ENCODE data around the gene ZFP62. TPM values are rescaled to one million over a fixed set of nuclear protein-coding genes. Genes with fewer than 3 reads are reported as not detected.
"Not testable (repeated sequence)": the region's sequence is repeated elsewhere in the genome, so short reads cannot be mapped to it uniquely, and the experiment has no call there.

ZFP62 gene
- total RNA-seq, 1 donor from 2014 or later = 9.1 TPM

DNA sequence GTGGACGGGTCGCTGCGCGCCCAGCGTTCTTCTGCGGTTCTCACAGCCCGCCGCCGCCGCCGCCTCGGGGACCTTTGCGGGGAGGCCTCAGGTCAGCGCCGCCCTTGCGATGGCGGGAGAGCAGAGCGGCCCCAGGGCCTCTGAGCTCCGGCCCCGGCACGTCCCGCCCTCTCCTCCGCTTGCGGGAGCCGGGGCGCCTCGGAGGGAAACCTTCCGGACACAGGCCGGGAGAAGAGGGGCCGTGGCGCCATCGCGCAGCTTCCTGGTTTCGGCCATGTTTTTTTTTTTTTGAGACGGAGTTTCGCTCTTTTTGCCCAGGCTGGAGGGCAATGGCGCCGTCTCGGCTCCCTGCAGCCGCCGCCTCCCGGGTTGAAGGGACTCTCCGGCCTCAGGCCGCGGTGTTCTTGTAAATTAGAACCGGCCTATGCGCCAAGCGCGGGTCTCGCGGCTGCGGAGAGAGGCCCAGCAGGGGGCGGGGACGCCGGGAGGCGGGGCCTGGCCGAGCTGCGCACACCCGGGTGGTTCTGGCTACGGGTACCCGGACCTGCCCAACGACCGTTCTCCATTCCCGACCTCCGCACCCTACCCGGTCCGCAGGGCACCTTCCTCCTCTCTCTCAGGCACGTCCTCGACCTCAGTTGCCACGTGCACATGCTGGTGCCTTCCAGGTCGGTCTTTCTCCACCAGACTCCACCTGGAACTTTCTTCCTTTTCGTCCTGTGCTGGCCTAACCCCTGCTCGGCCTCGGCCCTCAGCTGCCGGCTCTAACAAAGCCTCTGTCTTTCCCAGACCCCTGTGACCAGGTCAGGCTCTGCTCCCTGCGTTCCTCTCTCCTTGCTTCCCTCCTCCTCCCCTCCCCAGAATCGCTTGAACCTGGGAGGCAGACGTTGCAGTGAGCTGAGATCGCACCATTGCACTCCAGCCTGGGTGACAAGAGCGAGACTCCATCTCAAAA lies 29.7 kb downstream of the ZFP62 start:
- peak; percentile 96 for DNase-seq (ENCODE audit: low spot score)

GRCh38 chr5:180830253-180831138 lies 30.6 kb downstream of the ZFP62 start:
- no peak for DNase-seq (ENCODE audit: low spot score)

DNA sequence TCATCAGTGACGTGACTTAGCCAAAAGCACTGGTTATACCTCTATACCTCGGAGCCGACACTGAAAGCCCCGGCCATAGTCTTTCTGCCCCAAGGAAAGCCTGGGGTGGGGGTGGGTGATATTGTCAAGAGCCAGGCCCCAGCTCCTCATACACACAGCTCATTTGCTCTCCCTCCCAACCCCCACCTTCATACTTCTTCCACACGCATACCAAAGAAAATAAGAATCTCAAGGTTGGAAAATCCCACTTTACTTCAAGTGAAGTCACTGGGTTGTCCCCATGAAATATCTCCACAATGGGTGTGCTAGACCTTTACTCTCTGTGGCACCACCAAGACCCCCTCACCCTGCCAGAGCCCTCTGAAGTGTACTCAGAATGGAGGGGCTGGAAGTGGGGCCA lies 31.4 kb downstream of the ZFP62 start:
- no peak for DNase-seq (ENCODE audit: low spot score)

DNA sequence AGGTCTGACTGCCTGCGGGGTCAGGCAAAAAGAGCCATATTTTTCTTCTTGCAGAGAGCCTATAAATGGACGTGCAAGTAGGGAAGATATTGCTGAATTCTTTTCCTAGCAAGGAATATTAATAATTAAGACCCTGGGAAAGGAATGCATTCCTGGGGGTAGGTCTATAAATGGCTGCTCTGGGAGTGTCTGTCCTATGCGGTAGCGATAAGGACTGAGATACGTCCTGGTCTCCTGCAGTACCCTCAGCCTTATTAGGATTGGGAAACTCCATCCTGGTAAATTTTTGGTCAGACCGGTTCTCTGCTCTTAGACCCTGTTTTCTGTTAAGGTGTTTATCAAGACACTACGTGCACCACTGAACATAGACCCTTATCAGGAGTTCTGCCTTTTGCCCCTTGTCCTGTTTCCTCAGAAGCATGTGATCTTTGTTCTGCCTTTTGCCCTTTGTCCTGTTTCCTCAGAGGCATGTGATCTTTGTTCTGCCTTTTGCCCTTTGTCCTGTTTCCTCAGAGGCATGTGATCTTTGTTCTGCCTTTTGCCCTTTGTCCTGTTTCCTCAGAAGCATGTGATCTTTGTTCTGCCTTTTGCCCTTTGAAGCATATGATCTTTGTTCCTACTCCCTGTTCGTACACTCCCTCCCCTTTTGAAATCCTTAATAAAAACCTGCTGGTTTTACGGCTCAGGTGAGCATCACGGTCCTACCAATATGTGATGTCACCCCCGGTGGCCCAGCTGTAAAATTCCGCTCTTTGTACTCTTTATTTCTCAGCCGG lies 32.1 kb downstream of the ZFP62 start:
- not testable (repeated sequence) for DNase-seq (ENCODE audit: low spot score)

DNA sequence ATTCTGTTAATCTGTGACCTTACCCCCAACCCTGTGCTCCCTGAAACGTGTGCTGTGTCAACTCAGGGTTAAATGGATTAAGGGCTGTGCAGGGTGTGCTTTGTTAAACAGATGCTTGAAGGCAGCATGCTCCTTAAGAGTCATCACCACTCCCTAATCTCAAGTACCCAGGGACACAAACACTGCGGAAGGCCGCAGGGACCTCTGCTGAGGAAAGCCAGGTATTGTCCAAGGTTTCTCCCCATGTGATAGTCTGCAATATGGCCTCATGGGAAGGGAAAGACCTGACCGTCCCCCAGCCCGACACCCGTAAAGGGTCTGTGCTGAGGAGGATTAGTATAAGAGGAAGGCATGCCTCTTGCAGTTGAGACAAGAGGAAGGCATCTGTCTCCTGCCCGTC lies 33.7 kb downstream of the ZFP62 start:
- not testable (repeated sequence) for DNase-seq (ENCODE audit: low spot score)

DNA sequence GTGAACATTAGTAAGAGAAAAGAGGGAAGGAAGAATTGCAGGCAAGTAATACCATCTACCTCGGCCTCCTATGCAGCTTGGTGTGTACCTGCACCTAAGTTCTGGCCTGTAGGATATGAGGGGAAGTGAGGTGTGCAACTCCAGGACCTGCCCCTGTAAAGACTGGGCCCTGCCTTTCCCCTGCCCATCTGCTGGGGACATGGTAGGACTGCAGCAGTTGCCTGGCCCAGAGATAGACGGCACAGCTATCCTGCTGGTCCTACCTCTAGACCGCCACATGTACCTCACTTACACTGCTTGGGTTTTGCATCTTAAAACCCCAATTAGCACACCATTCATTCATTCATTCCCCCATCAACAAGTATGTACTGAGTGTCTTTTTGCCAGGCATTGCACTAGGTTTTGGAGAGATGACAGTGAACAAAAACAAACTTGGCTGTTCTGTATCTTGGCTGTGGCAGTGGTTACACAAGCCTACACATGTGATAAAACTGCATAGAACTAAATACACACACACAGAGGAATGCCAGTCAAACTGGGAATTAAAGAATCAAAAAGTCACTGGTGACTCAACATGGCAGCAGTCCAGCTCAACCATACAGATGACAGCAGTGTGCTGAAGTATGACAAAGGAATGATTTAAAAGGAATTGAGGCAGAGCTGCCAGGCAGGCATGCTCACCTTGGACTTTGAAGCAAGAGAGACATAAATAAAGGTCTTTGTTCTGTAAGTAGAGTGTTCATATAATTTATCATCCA lies 35.1 kb downstream of the ZFP62 start:
- no peak for DNase-seq (ENCODE audit: low spot score)

DNA sequence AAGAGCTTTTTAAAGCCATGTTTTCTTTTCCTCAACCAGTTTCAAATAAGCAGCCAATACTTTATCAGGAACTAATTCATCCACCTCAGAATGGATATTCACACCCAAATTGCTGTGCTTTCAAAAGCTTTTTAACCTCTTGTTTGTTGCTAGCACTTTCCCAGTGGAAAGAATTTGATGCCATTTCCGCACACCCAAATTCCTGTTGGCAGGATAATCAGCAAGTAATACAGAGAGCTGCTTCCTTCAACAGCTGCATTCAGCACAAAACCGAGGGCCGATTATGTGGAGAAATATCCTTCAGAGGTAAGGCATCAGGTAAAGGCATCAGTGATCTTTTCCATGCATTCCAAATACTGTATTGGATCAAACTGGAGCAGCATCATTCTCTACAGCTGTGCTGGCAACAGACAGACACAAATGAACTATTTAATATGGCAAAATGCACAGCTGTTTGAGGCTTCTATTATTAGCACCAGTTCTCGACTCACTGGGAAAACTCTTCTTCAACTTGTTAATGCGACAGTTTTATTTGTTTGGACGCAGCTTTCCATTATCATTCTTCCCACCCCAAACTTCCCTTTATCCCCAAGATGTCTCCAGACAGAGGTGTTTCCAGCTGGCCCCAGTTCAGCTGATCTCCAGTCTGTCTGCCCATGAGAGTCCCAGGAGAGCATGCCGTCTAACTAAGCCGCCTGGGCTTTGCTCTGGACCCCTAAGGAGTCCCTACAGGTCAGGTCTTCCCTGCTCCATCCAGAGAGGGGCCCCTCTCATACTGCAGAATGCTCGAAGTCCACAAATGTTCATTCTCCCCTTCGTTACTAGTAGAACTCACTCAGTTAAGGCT lies 36.2 kb downstream of the ZFP62 start:
- no peak for DNase-seq (ENCODE audit: low spot score)

DNA sequence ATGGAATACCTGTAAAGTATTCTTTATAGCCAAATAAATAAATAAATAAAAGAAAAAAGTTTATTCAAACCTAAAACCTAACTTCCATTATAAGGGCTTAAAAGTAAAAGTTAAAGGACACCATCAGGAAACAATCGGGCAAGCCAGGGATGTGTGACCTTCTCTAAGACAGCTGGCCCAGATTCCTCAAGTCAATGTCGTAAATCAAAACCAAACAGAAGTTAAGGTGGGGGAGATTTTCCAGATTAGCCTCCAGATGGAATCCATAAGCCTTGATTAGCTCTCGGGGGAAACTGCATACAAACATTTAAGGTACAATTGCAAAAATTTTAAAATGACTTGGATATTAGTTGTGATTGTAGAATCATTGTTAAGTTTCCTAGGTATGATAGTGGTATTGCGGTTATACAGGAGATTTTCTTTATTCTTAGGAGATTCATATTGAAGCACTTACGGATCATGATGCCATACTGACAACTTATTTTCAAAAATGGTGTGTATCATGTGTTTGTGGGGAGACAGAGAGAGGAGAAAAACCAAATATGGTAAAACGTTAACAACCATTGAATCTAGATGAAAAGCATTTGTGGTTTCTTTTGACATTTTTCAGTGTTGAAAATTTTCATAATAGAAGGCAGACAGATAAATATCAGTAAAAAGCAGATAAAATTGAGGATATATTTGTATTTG lies 37.0 kb downstream of the ZFP62 start:
- DNase-seq (ENCODE audit: low spot score) = no peak

- no peak for DNase-seq (ENCODE audit: low spot score)
Observed at GRCh38 chr5:180823346-180823745, 37.7 kb downstream of the ZFP62 start.

DNA sequence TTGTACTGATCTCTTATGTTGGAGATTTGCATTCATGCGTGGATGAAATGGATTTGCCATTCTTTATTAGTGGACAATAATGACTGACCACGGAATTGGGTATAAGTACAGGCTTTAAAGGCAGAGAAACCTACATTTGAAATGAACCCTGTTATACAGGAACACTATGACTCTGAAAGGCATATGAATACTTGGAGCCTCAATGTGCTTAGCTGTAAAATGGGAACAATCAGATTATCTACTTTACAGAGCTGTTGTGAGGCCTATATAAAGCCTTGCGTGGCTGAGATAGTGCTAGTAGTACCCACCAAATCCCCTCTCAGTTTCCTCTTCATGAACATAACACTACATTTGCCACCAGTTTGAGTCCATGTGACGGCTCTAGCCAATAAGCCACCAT lies 39.5 kb downstream of the ZFP62 start:
- DNase-seq (ENCODE audit: low spot score) = no peak

DNA sequence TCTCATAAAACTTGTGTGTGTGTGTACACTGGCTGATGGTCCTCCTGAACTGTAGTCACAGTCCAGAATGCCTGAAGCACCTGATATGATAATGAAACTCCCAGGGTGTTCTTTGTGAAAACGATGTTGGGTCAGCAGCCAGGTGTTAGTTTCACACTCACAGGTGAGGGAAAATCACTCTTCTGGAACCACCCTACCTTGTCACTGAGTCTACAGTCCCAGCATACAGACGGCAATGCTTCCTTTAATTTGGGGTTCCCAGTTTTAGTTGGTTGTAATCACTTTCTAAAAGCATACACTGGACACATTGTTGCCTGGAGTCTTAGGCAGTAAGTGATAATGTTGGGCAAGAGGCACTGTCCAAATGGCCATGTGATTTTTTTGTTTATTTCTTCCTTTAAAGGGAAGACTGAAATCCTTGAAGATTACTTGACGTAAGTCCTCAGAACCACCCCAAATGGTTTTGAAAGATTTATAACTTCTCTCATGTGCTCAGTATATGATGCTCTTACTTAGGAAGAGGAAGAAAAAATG lies 40.2 kb downstream of the ZFP62 start:
- no peak for DNase-seq (ENCODE audit: low spot score)

- DNase-seq (ENCODE audit: low spot score) = no peak
Observed at GRCh38 chr5:180818677-180819341, 42.3 kb downstream of the ZFP62 start.

DNA sequence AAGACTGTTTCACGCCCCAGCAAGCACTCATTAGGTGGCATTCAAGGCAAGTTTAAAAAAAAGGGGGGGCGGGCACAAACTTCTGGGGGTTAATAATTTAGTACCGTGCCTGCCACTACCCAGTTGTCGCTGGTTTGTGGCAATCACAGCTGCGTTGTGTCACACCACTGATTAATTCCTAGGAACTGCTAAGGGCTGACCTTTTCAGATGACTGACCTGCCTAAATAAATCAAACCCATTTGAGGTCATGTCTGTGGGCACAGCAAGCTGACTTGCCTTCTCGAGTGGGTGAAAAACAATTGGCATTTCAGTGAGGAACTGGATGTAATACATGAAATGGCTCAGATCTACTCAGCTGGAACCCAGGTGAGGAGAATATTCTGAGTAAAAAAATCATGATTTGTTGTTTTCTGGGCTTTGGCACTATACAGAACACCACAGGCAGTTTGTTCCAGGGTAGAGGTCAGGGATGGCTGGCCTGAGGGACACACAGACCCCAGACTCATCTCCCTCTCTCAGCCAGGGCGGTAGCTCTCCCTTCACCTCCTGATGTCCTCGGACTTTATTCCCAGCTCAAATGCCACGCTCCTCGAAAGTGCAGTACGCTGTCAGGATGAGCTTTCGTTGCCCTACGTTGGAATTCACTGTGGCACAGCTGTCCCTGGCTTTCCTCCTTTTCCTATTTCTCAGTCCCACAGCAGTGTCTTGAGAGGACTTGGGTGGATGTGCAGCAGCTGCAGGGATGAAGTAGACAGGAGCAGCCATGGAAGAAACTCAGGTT lies 43.0 kb downstream of the ZFP62 start:
- no peak for DNase-seq (ENCODE audit: low spot score)

DNA sequence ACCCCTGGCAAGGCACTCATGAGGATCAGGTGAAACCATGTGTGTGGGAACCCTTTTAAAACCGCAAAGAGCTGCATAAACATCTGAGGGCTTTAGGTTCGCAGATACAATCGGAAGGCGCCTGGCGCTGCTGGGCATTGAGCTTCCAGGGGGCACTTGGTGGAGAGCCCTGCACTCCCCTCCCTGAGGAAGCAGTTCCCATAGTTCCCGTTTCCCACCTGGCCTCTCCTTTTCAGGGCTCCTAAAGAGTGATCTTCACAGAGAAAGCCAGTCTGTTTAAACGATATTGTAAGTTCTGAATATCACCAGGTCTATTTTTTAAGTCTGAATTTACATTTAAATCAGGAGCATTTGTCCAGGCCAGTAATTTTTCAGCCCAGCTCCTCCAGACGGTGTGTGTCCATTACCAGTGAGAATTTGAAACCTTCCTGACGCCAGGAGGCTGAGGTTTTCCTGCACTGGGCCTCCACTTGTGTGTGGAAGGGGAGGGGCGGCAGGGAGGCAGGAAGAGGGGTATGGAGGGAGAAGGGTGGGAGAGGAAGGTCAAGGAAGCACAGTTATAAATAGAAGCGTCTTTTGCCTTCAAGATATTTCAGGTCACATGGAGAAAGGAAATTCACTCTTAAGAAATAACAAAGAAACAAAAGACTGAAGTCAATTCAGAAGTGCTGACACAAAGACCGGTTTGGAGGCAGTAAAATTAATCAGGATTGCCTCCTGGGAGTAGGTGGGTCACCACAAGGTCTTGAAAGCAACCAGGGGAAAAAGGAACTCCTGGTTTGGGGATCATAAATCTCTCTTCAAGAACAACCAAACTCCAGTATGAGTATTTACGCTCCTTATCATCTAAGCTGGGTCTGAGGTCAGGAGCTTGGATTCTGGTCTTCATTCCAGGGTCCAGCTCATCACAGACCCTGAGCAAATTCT lies 44.2 kb downstream of the ZFP62 start:
- no peak for DNase-seq (ENCODE audit: low spot score)

GRCh38 chr5:180815293-180815917 lies 45.7 kb downstream of the ZFP62 start:
- DNase-seq (ENCODE audit: low spot score) = no peak

- DNase-seq (ENCODE audit: low spot score) = no peak
Observed at GRCh38 chr5:180813420-180813819, 47.7 kb downstream of the ZFP62 start.

Data from mesenteric fat pad (tissue), 1 donor.